SK-N-SH (cell line): ENCODE data around the gene SUCLG2. TPM values are rescaled to one million over a fixed set of nuclear protein-coding genes. Genes with fewer than 3 reads are reported as not detected.

Source experiments
- CTCF ChIA-PET: fragments of 300-600, 350-600 bp; formaldehyde crosslinking; extraction: SDS; loops from one replicate; lab custom pipeline; 2021; lab: Yijun Ruan, JAX
- POLR2A ChIA-PET: fragments of 350-600 bp; sonication (Branson Sonifier 250); formaldehyde crosslinking; extraction: SDS; loops from one replicate; lab custom pipeline; 2020; ENCODE audit warnings: antibody characterized with exemption, inconsistent platforms; lab: Yijun Ruan, JAX
- DNase-seq: peaks from one replicate; pipeline ENCODE4 v3.0.0; 2012
- H2AFZ ChIP-seq: fragments of 200-600 bp; sonication (generic); 2 replicates; pipeline ENCODE4 v1.8.1; 2016; ENCODE audit warnings: antibody characterized with exemption, mild to moderate bottlenecking, low read depth
- H3F3A ChIP-seq: fragments of 200-600 bp; sonication (generic); replicated peaks from 2 replicates; pipeline ENCODE3; 2016; ENCODE audit warnings: antibody characterized with exemption, mild to moderate bottlenecking; ENCODE audit not compliant: insufficient read depth
- H3K27ac ChIP-seq, 2 experiments: fragments of 200-500 bp in 1 of 2; fragments of 200-600 bp in 1 of 2; sonication (Bioruptor generic) in 1 of 2; sonication (generic), shearing (Covaris generic) in 1 of 2; 2 replicates each; pipeline versions ENCODE4 v1.5.1 to v1.6.1; 2014 to 2016; ENCODE audit warnings: low read depth in 2 of 2, inconsistent platforms in 1 of 2, low read length in 1 of 2, mild to moderate bottlenecking in 1 of 2, mixed read lengths in 1 of 2
- H3K27me3 ChIP-seq: fragments of 200-600 bp; sonication (generic), shearing (Covaris generic); 2 replicates; pipeline ENCODE4 v1.6.1; 2016; ENCODE audit warnings: mixed run types; ENCODE audit not compliant: insufficient read depth
- H3K36me3 ChIP-seq, 2 experiments: fragments of 200-500 bp in 1 of 2; fragments of 200-600 bp in 1 of 2; sonication (Bioruptor generic) in 1 of 2; sonication (generic) in 1 of 2; replicated peaks in 1 of 2; 2 replicates each; pipeline versions ENCODE3 to v1.5.1; 2014 to 2016; ENCODE audit warnings: low read length in 1 of 2, mild to moderate bottlenecking in 1 of 2; ENCODE audit not compliant: insufficient read depth in 2 of 2, control insufficient read depth in 1 of 2
- H3K4me1 ChIP-seq, 2 experiments: fragments of 200-500 bp in 1 of 2; fragments of 200-600 bp in 1 of 2; sonication (Bioruptor generic) in 1 of 2; sonication (generic), shearing (Covaris generic) in 1 of 2; 2 replicates each; pipeline versions ENCODE4 v1.5.1 to v1.6.1; 2014 to 2016; ENCODE audit warnings: low read depth in 1 of 2, low read length in 1 of 2, mixed run types in 1 of 2; ENCODE audit not compliant: insufficient read depth in 2 of 2, control insufficient read depth in 1 of 2
- H3K4me2 ChIP-seq: fragments of 200-600 bp; sonication (generic), shearing (Covaris generic); 2 replicates; pipeline ENCODE4 v1.6.1; 2017; ENCODE audit warnings: mixed run types
- H3K4me3 ChIP-seq, 2 experiments: fragments of 200-500 bp in 1 of 2; fragments of 200-600 bp in 1 of 2; sonication (Bioruptor generic) in 1 of 2; sonication (generic), shearing (Covaris generic) in 1 of 2; 2 replicates each; pipeline versions ENCODE4 v1.5.1 to v1.8.1; 2014 to 2016; ENCODE audit warnings: low read depth in 2 of 2, inconsistent platforms in 1 of 2, low read length in 1 of 2, mild to moderate bottlenecking in 1 of 2, mixed read lengths in 1 of 2, moderate library complexity in 1 of 2
- H3K79me2 ChIP-seq: fragments of 200-600 bp; sonication (generic); 2 replicates; pipeline ENCODE4 v1.8.1; 2017; ENCODE audit warnings: mild to moderate bottlenecking; ENCODE audit not compliant: insufficient read depth
- H3K9ac ChIP-seq: fragments of 200-600 bp; sonication (generic); 2 replicates; pipeline ENCODE4 v1.6.1; 2017; ENCODE audit warnings: mixed run types
- H3K9me2 ChIP-seq: fragments of 200-600 bp; sonication (generic); 2 replicates; pipeline ENCODE4 v1.6.1; 2017; ENCODE audit warnings: mixed run types
- H3K9me3 ChIP-seq: fragments of 200-600 bp; sonication (generic); 2 replicates; pipeline ENCODE4 v1.6.1; 2017; ENCODE audit warnings: mixed run types, mild to moderate bottlenecking, moderate library complexity
- H4K20me1 ChIP-seq: fragments of 200-600 bp; sonication (generic); 2 replicates; pipeline ENCODE4 v1.6.1; 2017; ENCODE audit warnings: mild to moderate bottlenecking, mixed run types; ENCODE audit not compliant: insufficient read depth
- EZH2phosphoT487 ChIP-seq: fragments of 200-600 bp; sonication (generic); IDR thresholded peaks from 2 replicates; pipeline ENCODE4 v1.6.1; 2017; ENCODE audit warnings: low read depth, mixed run types, mild to moderate bottlenecking, antibody characterized with exemption, moderate library complexity, borderline replicate concordance
- FOXJ3 ChIP-seq: sonication (generic); formaldehyde crosslinking; IDR thresholded peaks from 2 replicates; pipeline ENCODE4 v1.5.1; 2020; ENCODE audit warnings: mild to moderate bottlenecking, missing genetic modification reagents
- FOXM1 ChIP-seq: IDR thresholded peaks from 2 replicates; pipeline ENCODE4 v1.4.0; 2012; ENCODE audit warnings: low read depth, mild to moderate bottlenecking
- GABPA ChIP-seq: IDR thresholded peaks from 2 replicates; pipeline ENCODE4 v1.4.0; 2012; ENCODE audit warnings: low read depth, mild to moderate bottlenecking
- GATA2 ChIP-seq: sonication (generic); formaldehyde crosslinking; IDR thresholded peaks from 2 replicates; pipeline ENCODE4 v1.5.0; 2020; ENCODE audit warnings: mild to moderate bottlenecking, missing genetic modification reagents
- MEF2A ChIP-seq: IDR thresholded peaks from 2 replicates; pipeline ENCODE4 v1.4.0; 2012; ENCODE audit warnings: low read depth, borderline replicate concordance
- MXI1 ChIP-seq: IDR thresholded peaks from 2 replicates; pipeline ENCODE4 v1.6.1; 2012; ENCODE audit warnings: mild to moderate bottlenecking, low read depth, low read length, improper control_type of control experiment
- NFIC ChIP-seq: IDR thresholded peaks from 2 replicates; pipeline ENCODE4 v1.4.0; 2012; ENCODE audit warnings: borderline replicate concordance
- NRF1 ChIP-seq: IDR thresholded peaks from 2 replicates; pipeline ENCODE4 v1.6.1; 2012; ENCODE audit warnings: low read depth, mild to moderate bottlenecking, low read length
- PBX3 ChIP-seq: IDR thresholded peaks from 2 replicates; pipeline ENCODE4; 2012
- POLR2AphosphoS5 ChIP-seq: IDR thresholded peaks from 2 replicates; pipeline ENCODE4 v1.6.1; 2012; ENCODE audit warnings: low read depth, low read length
- RAD21 ChIP-seq: IDR thresholded peaks from 2 replicates; pipeline ENCODE4 v1.6.1; 2012; ENCODE audit warnings: mild to moderate bottlenecking, low read length
- RFX5 ChIP-seq: IDR thresholded peaks from 2 replicates; pipeline ENCODE4 v1.6.1; 2012; ENCODE audit warnings: mild to moderate bottlenecking, improper control_type of control experiment, low read length
- RXRA ChIP-seq: IDR thresholded peaks from 2 replicates; pipeline ENCODE4 v1.4.0; 2012; ENCODE audit warnings: low read depth, mild to moderate bottlenecking, borderline replicate concordance
- SMC3 ChIP-seq: IDR thresholded peaks from 2 replicates; pipeline ENCODE4 v1.6.1; 2012; ENCODE audit warnings: low read depth, low read length, improper control_type of control experiment
- TCF12 ChIP-seq: IDR thresholded peaks from 2 replicates; pipeline ENCODE4 v1.4.0; 2012
- YY1 ChIP-seq: IDR thresholded peaks from 2 replicates; pipeline ENCODE4 v1.4.0; 2012; ENCODE audit warnings: low read depth, mild to moderate bottlenecking
- ZBTB33 ChIP-seq: IDR thresholded peaks from 2 replicates; pipeline ENCODE4 v1.4.0; 2012; ENCODE audit warnings: low read depth, borderline replicate concordance
- WGBS: methylation state at CpG from one replicate; pipeline ENCODE4 v1.1.6; 2017; ENCODE audit warnings: low lambda C conversion rate; 5-methylcytosine and 5-hydroxymethylcytosine counted together
- polyA plus RNA-seq, 3 experiments: library from polyadenylated mRNA; depleted of rRNA; stranded (reverse); fragments of >200 nt; gene quantifications; 2 replicates each; pipeline ENCODE4 v1.2.3, GENCODE V29; 2012
- TF ChIP-seq, protein P1 (sequence below): fragments of 200-600 bp; sonication (generic); IDR thresholded peaks from 2 replicates; pipeline ENCODE4 v1.6.1; 2017; ENCODE audit warnings: antibody characterized with exemption, mild to moderate bottlenecking, moderate library complexity
- TF ChIP-seq, protein P2 (sequence below): IDR thresholded peaks from 2 replicates; pipeline ENCODE4 v1.4.0; 2012; ENCODE audit warnings: low read depth

The SUCLG2 gene
- polyA plus RNA-seq, 1 of the 3 experiments (the other 2 are of a cell fraction) = 20.2 TPM

- TF ChIP-seq, protein P1, sequence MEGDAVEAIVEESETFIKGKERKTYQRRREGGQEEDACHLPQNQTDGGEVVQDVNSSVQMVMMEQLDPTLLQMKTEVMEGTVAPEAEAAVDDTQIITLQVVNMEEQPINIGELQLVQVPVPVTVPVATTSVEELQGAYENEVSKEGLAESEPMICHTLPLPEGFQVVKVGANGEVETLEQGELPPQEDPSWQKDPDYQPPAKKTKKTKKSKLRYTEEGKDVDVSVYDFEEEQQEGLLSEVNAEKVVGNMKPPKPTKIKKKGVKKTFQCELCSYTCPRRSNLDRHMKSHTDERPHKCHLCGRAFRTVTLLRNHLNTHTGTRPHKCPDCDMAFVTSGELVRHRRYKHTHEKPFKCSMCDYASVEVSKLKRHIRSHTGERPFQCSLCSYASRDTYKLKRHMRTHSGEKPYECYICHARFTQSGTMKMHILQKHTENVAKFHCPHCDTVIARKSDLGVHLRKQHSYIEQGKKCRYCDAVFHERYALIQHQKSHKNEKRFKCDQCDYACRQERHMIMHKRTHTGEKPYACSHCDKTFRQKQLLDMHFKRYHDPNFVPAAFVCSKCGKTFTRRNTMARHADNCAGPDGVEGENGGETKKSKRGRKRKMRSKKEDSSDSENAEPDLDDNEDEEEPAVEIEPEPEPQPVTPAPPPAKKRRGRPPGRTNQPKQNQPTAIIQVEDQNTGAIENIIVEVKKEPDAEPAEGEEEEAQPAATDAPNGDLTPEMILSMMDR = no peak
- no peak for TF ChIP-seq ZBTB33
- no peak for TF ChIP-seq NRF1
- no peak for TF ChIP-seq FOXM1
- TF ChIP-seq GATA2 (CRISPR knock-in tag) = no peak
- TF ChIP-seq TCF12 = no peak
- no peak for TF ChIP-seq FOXJ3
- no peak for TF ChIP-seq RXRA
- TF ChIP-seq PBX3 = no peak
- no peak for TF ChIP-seq RAD21
- no peak for TF ChIP-seq RFX5
- no peak for TF ChIP-seq EZH2phosphoT487
- TF ChIP-seq, protein P2, sequence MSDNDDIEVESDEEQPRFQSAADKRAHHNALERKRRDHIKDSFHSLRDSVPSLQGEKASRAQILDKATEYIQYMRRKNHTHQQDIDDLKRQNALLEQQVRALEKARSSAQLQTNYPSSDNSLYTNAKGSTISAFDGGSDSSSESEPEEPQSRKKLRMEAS = no peak
- no peak for TF ChIP-seq MXI1
- H3F3A ChIP-seq = peaks cover 16% of the 10 kb centered on the region
- H3K27ac ChIP-seq = no peak overlapping the region
- no peaks in the 10 kb centered on the region for H3K27me3 ChIP-seq
- H4K20me1 ChIP-seq = no peaks in the 10 kb centered on the region
- no peaks in the 10 kb centered on the region for H3K9me2 ChIP-seq
- H3K4me2 ChIP-seq = no peak overlapping the region
- no peaks in the 10 kb centered on the region for H3K79me2 ChIP-seq
- no peak overlapping the region for H3K4me3 ChIP-seq
- H3K36me3 ChIP-seq = peaks cover 0 to 7% of the 10 kb centered on the region in 2 experiments
- no peak overlapping the region for H3K9ac ChIP-seq
- H3K9me3 ChIP-seq = 0 out of 2 replicates have a peak, but pooled peaks cover 12% of the 10 kb centered on the region
- DNase-seq = no peak
- ChIA-PET POLR2A (no interaction called here), CTCF (no interaction called here)
- peaks cover 0 to 2% of the 10 kb centered on the region in 2 experiments; a peak in 1 of 4 replicates for H3K4me1 ChIP-seq
- H2AFZ ChIP-seq = no peak overlapping the region
Observed at GRCh38 chr3:67419779-67420178, 234.6 kb downstream of the SUCLG2 start.

DNA sequence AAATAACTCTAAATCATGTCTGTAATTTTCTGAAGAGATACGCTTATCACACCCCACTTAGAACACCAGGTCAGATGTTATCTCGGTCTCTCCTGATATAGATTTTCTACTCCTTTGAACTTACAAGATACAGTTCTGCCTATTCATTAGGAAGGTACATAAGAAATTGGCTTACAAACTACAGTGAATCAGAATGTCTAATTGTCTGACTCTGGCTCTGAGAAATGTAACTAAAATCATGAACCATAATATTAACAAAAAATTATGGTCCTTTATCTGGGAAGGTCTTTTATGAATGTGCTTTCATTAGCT, 235.2 kb downstream of the SUCLG2 start:
- 91% methylated on average over 2 of the region's 2 CpGs for WGBS
- Histone ChIP-seq H3K9ac (no peak overlapping the region), H3K9me3 (0 out of 2 replicates have a peak, but pooled peaks cover 12% of the 10 kb centered on the region), H3K79me2 (no peaks in the 10 kb centered on the region), H3K36me3 (peaks cover 0 to 7% of the 10 kb centered on the region in 2 experiments), H3K27ac (no peak overlapping the region), H3K4me3 (no peak overlapping the region), H3K4me2 (no peak overlapping the region), H3K27me3 (no peaks in the 10 kb centered on the region), H3K4me1 (peaks cover 0 to 2% of the 10 kb centered on the region in 2 experiments; a peak in 1 of 4 replicates), H3F3A (peaks cover 16% of the 10 kb centered on the region), H4K20me1 (no peaks in the 10 kb centered on the region), H2AFZ (no peak overlapping the region), H3K9me2 (no peaks in the 10 kb centered on the region)
- TF ChIP-seq NRF1 (no peak), RFX5 (no peak), YY1 (no peak), FOXM1 (no peak), POLR2AphosphoS5 (no peak), NFIC (no peak), MEF2A (no peak), GABPA (no peak), GATA2 (CRISPR knock-in tag) (no peak), SMC3 (no peak)
- TF ChIP-seq, protein P1 = no peak
- no peak for DNase-seq
- POLR2A ChIA-PET = no interaction called here
- CTCF ChIA-PET = no interaction called here
